B cell (primary cell): ENCODE results near the gene GMPS. TPM values are rescaled to one million over a fixed set of nuclear protein-coding genes. Genes with fewer than 3 reads are reported as not detected.

Experiments
- ATAC-seq: fragments of 200-7000 bp; cut with Tn5 transposase; one replicate; pipeline ENCODE4 v1.10.0; 2021; ENCODE audit warnings: low read depth, mild to moderate bottlenecking, moderate number of reproducible peaks, moderate library complexity
- CTCF ChIA-PET: fragments of 350-600 bp; sonication (Branson Sonifier 250); formaldehyde crosslinking; loops from one replicate; lab custom pipeline; 2021; ENCODE audit warnings: antibody characterized with exemption, inconsistent platforms; lab: Charles Lee
- POLR2A ChIA-PET: fragments of 350-600 bp; sonication (Branson Sonifier 250); formaldehyde crosslinking; loops from one replicate; lab custom pipeline; 2021; ENCODE audit warnings: antibody characterized with exemption; lab: Charles Lee
- DNase-seq: peaks from one replicate; pipeline ENCODE4 v3.0.0; 2013
- H2AFZ ChIP-seq: 2 replicates; pipeline ENCODE4 v1.6.1; 2012; ENCODE audit warnings: mild to moderate bottlenecking, low read depth, low read length; ENCODE audit not compliant: insufficient read depth, poor library complexity, severe bottlenecking
- H3K27ac ChIP-seq, 2 donors: 1 replicate in 1 of 2; 2 replicates in 1 of 2; pipeline ENCODE4 v1.5.1; 2012 to 2013; ENCODE audit warnings: low read length in 2 of 2, mild to moderate bottlenecking in 2 of 2, moderate library complexity in 1 of 2
- H3K27me3 ChIP-seq, 4 experiments: fragments of 200-600 bp in 1 of 4; sonication (generic) in 1 of 4; replicated peaks in 1 of 4; 1 replicate in 2 of 4; 2 replicates in 2 of 4; pipeline versions ENCODE4 v1.6.1 to v1.7.0; 2013 to 2016; ENCODE audit warnings: low read length in 3 of 4, mild to moderate bottlenecking in 2 of 4, mixed read lengths in 1 of 4, moderate library complexity in 1 of 4; ENCODE audit not compliant: insufficient read depth in 4 of 4, control insufficient read depth in 3 of 4; ENCODE audit errors: control extremely low read depth in 1 of 4
- H3K36me3 ChIP-seq, 2 experiments: replicated peaks in 1 of 2; 1 replicate in 1 of 2; 2 replicates in 1 of 2; pipeline versions ENCODE4 v1.6.1 to v1.7.1; 2013; ENCODE audit warnings: low read length in 1 of 2; ENCODE audit not compliant: insufficient read depth in 2 of 2, control insufficient read depth in 1 of 2; ENCODE audit errors: control extremely low read depth in 1 of 2, extremely low read depth in 1 of 2
- H3K4me1 ChIP-seq, 2 donors: fragments of 200-600 bp in 1 of 2; sonication (generic) in 1 of 2; 1 replicate in 1 of 2; 2 replicates in 1 of 2; pipeline versions ENCODE4 v1.5.1 to v1.6.1; 2013 to 2017; ENCODE audit warnings: low read length in 2 of 2; ENCODE audit not compliant: control insufficient read depth in 2 of 2, insufficient read depth in 2 of 2
- H3K4me2 ChIP-seq: replicated peaks from 2 replicates; pipeline ENCODE3; 2012; ENCODE audit warnings: mild to moderate bottlenecking, low read depth, low read length; ENCODE audit not compliant: poor library complexity, severe bottlenecking
- H3K4me3 ChIP-seq, 5 experiments: fragments of 200-600 bp in 1 of 5; sonication (generic) in 1 of 5; 1 replicate in 3 of 5; 2 replicates in 2 of 5; pipeline versions ENCODE4 v1.5.1 to v1.7.0; 2011 to 2016; ENCODE audit warnings: low read length in 4 of 5, mild to moderate bottlenecking in 4 of 5, low read depth in 2 of 5, control low read depth in 1 of 5, moderate library complexity in 1 of 5; ENCODE audit not compliant: insufficient read depth in 1 of 5; ENCODE audit errors: control extremely low read depth in 1 of 5, extremely low read depth in 1 of 5
- H3K79me2 ChIP-seq: fragments of 200-600 bp; sonication (generic); one replicate; pipeline ENCODE4 v1.6.0; 2016; ENCODE audit warnings: low read length; ENCODE audit not compliant: control insufficient read depth, insufficient read depth
- H3K9ac ChIP-seq: fragments of 200-600 bp; sonication (generic); 2 replicates; pipeline ENCODE4 v1.6.1; 2017; ENCODE audit warnings: mild to moderate bottlenecking, low read length, moderate library complexity
- H3K9me3 ChIP-seq, 3 donors: one replicate each; pipeline versions ENCODE4 v1.6.1 to v1.7.1; 2013; ENCODE audit warnings: low read length in 2 of 3; ENCODE audit not compliant: control insufficient read depth in 2 of 3, insufficient read depth in 1 of 3; ENCODE audit errors: control extremely low read depth in 1 of 3
- H4K20me1 ChIP-seq: 2 replicates; pipeline ENCODE4 v1.6.0; 2012; ENCODE audit warnings: mild to moderate bottlenecking, low read length; ENCODE audit not compliant: insufficient read depth, control insufficient read depth, poor library complexity, severe bottlenecking
- H3K27ac Mint-ChIP-seq: one replicate; pipeline ENCODE4 v1.8.0; 2021; ENCODE audit warnings: mixed read lengths
- H3K27me3 Mint-ChIP-seq: one replicate; pipeline ENCODE4 v1.8.0; 2021; ENCODE audit warnings: mixed read lengths
- H3K4me1 Mint-ChIP-seq: one replicate; pipeline ENCODE4 v1.8.0; 2021; ENCODE audit warnings: mixed read lengths
- H3K4me3 Mint-ChIP-seq: one replicate; pipeline ENCODE4 v1.8.0; 2021; ENCODE audit warnings: mixed read lengths
- H3K9me3 Mint-ChIP-seq: one replicate; pipeline ENCODE4 v1.8.0; 2022; ENCODE audit warnings: mixed read lengths; ENCODE audit not compliant: insufficient read depth
- EZH2 ChIP-seq: IDR thresholded peaks from 2 replicates; pipeline ENCODE4 v1.6.1; 2012; ENCODE audit warnings: borderline replicate concordance, low read depth, mild to moderate bottlenecking, moderate library complexity, low read length; ENCODE audit not compliant: insufficient read depth, poor library complexity, severe bottlenecking
- WGBS: methylation state at CpG from one replicate; pipeline ENCODE4 v1.1.5; 2013; ENCODE audit warnings: missing lambda C conversion rate; ENCODE audit not compliant: insufficient coverage; 5-methylcytosine and 5-hydroxymethylcytosine counted together
- intact Hi-C: fragments of 100-400 bp; cut with micrococcal nuclease; formaldehyde crosslinking; loops from one replicate; pipeline ENCODE4 v1.10.0; 2022
- polyA plus RNA-seq: library from polyadenylated mRNA; depleted of rRNA; stranded (reverse); fragments of >200 nt; gene quantifications from 2 replicates; pipeline ENCODE4 v1.2.3, GENCODE V29; 2012
- total RNA-seq, 2 donors: library from RNA; stranded (reverse); fragments of 120-200 nt in 1 of 2; gene quantifications; 1 replicate in 1 of 2; 2 replicates in 1 of 2; pipeline versions ENCODE4 v1.2.3 to v1.2.4, GENCODE V29; 2013 to 2022
- TF ChIP-seq, protein P1 (sequence below): fragments of 200-600 bp; IDR thresholded peaks from one replicate; pipeline ENCODE4 v1.8.0; 2022; ENCODE audit warnings: antibody characterized with exemption, mild to moderate bottlenecking

GMPS gene
- total and polyA plus RNA-seq, 2 donors (not counting 1 experiment from before 2014, with no cell fraction given): 12.0 to 30.8 TPM

GRCh38 chr3:155889952-155890351 lies 19.5 kb downstream of the GMPS start:
- Histone ChIP-seq H3K27me3 (no peaks in the 10 kb centered on the region), H2AFZ (no peak overlapping the region), H3K36me3 (peaks cover 1 to 7% of the 10 kb centered on the region in 2 experiments), H3K4me2 (no peak overlapping the region), H3K4me1 (no peaks in the 10 kb centered on the region), H3K79me2 (peaks cover 68% of the 10 kb centered on the region), H3K9me3 (no peaks in the 10 kb centered on the region), H3K9ac (no peak overlapping the region), H4K20me1 (peaks cover 37% of the 10 kb centered on the region), H3K27ac (no peak overlapping the region), H3K4me3 (no peak overlapping the region)
- Mint-ChIP-seq H3K27ac (no peak overlapping the region), H3K9me3 (no peaks in the 10 kb centered on the region), H3K27me3 (no peaks in the 10 kb centered on the region), H3K4me3 (no peak overlapping the region), H3K4me1 (peaks cover 27% of the 10 kb centered on the region)
- intact Hi-C loops: no loop called here
- DNase-seq: no peak
- CTCF ChIA-PET: no interaction called here
- TF ChIP-seq, protein P1, sequence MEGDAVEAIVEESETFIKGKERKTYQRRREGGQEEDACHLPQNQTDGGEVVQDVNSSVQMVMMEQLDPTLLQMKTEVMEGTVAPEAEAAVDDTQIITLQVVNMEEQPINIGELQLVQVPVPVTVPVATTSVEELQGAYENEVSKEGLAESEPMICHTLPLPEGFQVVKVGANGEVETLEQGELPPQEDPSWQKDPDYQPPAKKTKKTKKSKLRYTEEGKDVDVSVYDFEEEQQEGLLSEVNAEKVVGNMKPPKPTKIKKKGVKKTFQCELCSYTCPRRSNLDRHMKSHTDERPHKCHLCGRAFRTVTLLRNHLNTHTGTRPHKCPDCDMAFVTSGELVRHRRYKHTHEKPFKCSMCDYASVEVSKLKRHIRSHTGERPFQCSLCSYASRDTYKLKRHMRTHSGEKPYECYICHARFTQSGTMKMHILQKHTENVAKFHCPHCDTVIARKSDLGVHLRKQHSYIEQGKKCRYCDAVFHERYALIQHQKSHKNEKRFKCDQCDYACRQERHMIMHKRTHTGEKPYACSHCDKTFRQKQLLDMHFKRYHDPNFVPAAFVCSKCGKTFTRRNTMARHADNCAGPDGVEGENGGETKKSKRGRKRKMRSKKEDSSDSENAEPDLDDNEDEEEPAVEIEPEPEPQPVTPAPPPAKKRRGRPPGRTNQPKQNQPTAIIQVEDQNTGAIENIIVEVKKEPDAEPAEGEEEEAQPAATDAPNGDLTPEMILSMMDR: no peak
- TF ChIP-seq EZH2: no peak
- ATAC-seq: no peak
- POLR2A ChIA-PET: no interaction called here
- WGBS: no CpG with 5 or more reads among the region's 1 CpG

GRCh38 chr3:155890671-155891190 lies 20.3 kb downstream of the GMPS start:
- no CpG with 5 or more reads among the region's 2 CpGs for WGBS
- POLR2A ChIA-PET: no interaction called here
- TF ChIP-seq, protein P1: no peak
- Histone ChIP-seq H3K4me3 (no peak overlapping the region), H3K27me3 (no peaks in the 10 kb centered on the region), H3K9ac (no peak overlapping the region), H4K20me1 (peaks cover 31% of the 10 kb centered on the region), H3K36me3 (peaks cover 3 to 7% of the 10 kb centered on the region in 2 experiments), H3K4me2 (no peak overlapping the region), H3K4me1 (no peaks in the 10 kb centered on the region), H3K79me2 (peaks cover 60% of the 10 kb centered on the region), H3K9me3 (no peaks in the 10 kb centered on the region), H3K27ac (no peak overlapping the region), H2AFZ (no peak overlapping the region)
- H3K27ac Mint-ChIP-seq: no peak overlapping the region
- DNase-seq (no peak), ATAC-seq (no peak)
- H3K4me3 Mint-ChIP-seq: no peak overlapping the region
- no peaks in the 10 kb centered on the region for H3K27me3 Mint-ChIP-seq
- H3K4me1 Mint-ChIP-seq: peaks cover 26% of the 10 kb centered on the region
- intact Hi-C loops: no loop called here
- CTCF ChIA-PET: no interaction called here
- no peaks in the 10 kb centered on the region for H3K9me3 Mint-ChIP-seq
